GM21367 (cell line): ENCODE measurements around the gene PAAF1.

ENCODE experiments used
- ATAC-seq: cut with Tn5 transposase; IDR thresholded peaks from one replicate; pipeline ENCODE4 v1.9.1; 2021; ENCODE audit not compliant: unreplicated experiment

PAAF1 gene

DNA sequence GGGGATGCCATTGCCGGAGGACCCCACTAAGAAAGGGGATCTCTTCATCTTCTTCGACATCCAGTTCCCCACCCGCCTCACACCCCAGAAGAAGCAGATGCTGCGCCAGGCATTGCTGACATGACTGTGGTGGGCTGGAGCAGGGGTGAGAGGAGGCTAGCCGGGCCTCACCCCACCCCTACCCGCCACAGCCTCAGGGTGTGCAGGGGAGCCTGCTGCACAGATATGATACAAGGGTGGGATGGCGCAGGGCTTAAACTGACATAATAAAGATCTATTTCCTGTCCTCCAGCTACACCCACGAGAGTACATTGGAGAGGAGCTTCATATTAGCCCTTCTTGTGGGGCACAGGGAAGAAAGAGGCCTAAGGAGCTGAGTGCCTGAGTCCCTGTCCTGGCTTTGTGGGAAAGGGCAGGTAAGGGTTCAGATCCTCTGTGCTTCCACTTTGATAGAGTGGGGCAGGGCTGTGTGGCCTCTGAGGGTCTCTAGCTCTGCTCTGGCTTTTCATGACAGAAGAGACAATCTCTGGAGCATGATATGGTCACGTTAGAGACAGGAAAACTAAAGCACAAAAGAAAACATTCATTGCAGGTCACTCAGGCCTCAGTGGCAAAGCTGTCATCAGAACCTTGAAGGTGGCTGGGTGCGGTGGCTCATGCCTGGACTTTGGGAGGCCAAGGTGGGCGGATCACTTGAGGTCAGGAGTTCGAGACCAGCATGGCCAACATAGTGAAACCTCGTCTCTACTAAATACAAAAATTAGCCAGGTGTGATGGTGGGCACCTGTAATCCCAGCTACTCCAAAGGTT is 93.4 kb downstream of the PAAF1 start:
- ATAC-seq, result no peak

GRCh38 chr11:73971175-73971719 is 94.4 kb downstream of the PAAF1 start:
- ATAC-seq, result no peak

DNA sequence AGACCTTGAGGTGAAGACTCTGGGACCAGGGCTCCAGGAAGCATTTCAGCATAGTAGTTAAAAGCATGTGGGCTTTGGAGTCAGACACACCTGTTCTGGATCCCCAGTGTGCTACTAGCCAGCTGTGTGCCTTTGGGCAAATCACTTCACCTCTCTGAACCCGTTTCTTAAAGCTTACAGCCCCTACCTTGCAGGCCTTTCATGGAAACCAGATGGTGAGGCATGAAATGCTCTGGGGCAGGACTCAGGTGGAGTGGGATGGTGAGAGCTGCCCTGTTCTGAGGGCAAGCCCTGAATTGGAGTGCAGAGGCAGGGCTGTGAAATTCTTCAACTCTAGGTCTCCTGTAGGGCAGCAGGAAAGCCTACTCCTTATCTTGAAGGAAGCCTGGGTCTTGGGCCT is 95.4 kb downstream of the PAAF1 start:
- no peak for ATAC-seq

DNA sequence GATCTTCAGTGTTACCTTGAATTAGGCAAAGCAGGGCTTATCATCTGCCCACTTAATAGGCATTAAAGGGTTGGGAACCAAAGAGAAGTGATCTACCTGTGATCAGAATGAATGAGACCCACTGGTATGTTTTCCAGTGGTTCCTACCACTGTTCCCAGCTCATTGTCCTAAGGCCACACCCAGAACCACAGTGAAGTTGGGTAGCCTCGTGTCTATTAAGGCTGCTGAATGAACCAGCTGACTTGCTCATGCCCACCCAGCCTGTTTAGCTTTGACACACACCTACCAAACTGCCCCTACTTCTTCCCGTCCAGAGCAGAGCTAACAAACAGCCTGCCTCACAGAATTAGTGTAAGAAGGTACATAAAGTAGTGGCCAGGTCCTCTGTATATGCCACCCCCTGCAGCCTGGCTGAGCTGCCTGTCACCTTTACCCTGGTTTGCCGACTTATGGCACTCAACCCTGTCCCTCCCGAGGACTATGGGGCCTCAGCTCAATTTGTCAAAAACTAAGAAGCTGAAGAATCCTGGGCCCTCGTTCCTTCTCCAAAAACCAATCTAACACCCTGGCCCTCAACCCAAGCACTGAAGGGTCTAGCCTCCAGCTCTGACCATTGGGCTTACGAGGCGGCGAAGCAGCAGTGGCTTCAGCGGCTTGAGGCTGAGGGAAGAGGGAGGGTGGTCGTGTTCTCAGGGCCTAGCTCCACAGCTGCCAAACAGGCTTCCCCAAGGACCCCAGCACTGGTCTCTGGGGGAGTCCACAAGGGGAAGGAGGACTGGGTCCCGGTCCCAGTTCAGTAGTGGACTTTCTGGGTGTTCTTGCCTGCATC is 96.0 kb downstream of the PAAF1 start:
- no peak for ATAC-seq

DNA sequence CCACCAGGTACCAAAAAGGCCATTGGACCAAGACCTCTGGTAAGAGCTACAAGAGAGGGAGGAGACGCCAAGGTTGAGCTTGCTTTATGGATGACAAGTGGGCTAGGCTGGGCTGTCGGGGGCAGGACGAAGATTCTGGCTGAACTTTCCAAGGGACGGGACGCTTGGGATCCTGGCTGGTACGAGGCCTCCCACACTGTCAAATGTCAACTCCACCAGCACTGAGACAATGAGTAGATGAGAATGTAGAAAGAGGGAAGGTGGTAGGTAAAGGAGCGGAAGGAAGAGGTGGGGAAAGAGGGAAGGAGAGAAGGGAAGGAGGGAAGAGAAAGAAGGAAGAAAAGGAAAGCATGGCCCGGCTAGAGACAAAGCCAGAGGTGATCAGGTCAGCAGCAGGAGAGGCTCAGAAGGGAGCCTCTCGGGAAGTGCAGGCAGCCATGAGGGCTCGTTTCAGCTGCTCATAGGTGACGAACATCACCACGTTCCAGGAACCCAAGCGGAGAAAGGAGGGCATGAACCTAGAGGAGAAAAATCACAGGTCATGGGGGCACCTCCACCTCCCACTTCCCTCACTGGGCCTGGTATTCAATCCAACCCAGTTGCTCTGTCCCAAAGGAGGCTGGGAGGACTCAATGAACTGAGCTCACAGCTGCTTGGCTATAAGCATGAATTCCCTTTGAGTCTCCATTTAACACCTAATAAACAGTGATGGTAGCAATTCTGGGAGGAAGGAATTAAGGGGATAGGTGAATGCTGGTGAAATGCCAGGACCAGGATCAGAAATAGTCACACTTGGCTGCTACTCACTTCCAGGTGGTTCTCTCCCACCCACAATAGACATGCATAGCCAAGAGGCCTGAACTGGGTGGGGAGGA is 98.0 kb downstream of the PAAF1 start:
- ATAC-seq, result no peak

- ATAC-seq, result no peak
Observed at GRCh38 chr11:73975479-73975757, 98.6 kb downstream of the PAAF1 start.

DNA sequence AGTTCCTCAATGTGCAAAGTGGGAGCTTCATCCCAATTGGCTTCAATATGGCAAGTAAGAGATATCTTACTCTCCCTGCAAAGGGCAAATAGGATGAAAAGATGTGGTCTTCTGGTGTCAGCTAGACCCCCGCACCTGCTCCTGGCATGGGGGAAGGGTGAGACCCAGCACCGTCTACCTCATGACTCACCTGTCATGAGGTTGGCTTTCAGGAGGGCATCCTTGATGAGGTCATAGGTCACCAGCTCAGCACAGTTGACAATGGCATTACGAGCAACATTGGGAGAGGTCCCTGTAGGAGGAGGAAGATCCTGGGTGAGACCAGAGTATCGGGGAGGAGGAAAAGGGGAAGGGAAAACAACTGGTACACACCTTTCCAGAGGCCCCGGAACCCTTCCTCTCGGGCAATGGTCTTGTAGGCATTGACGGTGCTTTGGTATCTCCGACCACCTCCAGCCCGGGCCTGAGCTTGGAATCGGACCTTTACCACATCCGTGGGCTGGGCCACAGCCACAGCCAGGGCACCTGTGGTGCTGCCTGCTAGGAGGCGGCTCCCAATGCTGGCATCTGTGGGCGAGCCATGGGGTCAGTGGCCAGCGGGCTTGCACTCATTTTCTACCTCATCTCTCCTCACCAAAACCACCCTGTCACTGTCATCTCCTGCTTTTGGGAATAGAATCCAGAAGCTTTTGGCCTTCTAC is 99.8 kb downstream of the PAAF1 start:
- ATAC-seq, result no peak

GRCh38 chr11:73977856-73978519 is 101.2 kb downstream of the PAAF1 start:
- ATAC-seq, result no peak

DNA sequence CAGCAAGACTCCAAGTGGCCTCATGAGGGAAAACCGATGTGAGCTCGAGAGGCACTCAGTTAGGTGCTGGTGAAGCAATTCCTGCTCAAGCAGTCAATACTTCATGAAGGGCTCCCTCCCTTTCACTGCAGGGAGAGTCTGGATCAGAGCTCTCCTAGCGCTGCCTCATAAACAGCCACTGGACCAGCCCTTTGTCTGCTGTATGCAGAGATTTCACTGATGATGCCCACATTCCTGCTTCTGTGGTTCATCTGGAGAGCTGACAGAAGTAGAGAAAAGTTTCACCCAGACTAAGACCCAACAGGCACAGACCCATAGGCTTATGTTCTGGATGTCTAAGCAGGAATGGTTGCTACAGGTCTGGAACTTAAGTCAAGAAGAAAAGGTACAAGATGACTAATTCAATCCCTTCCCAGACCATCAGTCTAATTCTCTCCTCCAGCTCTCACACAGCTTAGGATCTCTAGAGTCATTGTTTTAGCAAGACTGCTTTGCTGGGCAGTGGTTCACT is 101.8 kb downstream of the PAAF1 start:
- ATAC-seq, result no peak

- peak; percentile 32 for ATAC-seq
Observed at GRCh38 chr11:73980001-73980961, 103.5 kb downstream of the PAAF1 start.
